ENCODE measurements around the gene JMJD8. TPM values are rescaled to one million over a fixed set of nuclear protein-coding genes. Genes with fewer than 3 reads are reported as not detected.

The JMJD8 gene
- total RNA-seq, 1 donor from 2014 or later: 41.2 TPM

DNA sequence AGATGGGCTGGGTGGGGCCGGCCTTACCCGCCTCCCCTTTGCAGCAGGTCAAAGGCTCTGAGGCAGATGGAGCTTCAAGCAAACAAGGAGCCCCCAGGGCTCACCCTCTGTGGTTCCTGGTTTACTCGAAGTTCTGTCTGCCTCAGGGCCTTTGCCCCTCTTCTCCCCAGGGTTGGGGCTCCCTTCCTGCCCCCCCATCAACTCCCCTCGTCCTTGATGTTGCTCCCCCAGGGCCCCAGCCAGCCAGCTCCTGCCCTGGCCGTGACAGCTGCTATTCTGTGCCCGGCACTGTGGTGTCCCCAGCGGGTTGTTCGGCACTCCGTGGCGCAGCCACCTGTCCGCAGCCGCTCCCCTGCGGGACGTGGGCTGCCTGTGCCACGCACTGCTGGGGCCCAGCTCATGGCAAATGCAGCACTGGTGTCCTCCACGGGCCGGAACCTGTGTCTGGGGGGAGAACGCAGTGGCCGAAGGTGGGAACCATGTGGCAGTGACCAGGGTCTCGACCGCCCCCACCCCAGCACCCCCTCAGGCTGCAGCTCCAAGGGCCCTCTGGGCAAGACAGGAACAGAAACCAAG lies 26.5 kb upstream of the JMJD8 start:
- intact Hi-C loops (cut with micrococcal nuclease): loop anchor here (1.0 to 5.0 kb wide), 3 partner anchors 23 to 347 kb away; no protein-coding TSS in a partner anchor

DNA sequence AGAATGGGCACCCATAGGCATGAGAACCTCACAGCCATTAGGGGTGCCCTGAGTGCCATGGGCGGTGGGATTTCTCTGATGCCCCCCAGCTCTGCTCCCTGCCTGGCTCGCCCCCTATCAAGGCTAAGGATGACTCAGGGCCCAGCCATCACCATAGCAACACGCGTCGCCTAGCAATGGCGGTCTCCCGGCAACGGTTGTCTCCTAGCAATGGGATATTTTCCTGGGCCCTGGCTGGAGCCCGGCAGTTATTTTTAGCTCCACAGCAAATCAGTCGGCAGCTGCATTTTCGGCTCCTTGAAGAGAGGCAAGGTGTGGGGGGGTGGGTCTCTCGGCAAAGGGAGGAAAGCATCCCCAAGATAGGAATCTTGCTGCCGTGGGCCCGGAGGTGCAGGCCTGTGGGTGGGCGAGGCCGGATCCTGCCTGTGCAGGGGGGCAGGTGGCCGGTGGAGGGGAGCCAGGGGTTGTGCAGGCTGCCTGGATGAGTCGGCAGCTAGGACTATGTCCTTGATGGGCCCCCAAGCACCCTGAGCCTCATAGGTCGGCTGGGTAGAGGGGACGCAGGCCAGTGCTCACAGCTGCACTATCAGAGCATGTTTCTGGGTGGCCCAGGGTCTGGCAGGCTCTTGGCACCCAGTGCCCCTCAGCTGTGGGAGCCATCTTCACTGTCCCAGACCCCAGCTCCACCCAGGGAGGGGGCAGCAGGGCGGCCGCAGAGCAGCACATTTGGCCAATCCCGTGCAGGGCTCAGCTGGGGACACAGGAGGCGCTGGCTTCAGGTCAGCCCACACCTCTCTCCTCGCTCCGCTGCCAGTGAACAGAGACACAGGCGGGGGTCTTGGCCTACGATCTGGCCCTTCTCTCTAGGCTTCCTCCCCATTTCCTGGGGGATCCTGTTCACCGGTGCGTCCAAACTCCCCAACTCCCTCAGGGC lies 25.7 kb upstream of the JMJD8 start:
- intact Hi-C loops (cut with micrococcal nuclease): loop anchor here (5.0 kb wide), 1 partner anchor 347 kb away; no protein-coding TSS in a partner anchor

DNA sequence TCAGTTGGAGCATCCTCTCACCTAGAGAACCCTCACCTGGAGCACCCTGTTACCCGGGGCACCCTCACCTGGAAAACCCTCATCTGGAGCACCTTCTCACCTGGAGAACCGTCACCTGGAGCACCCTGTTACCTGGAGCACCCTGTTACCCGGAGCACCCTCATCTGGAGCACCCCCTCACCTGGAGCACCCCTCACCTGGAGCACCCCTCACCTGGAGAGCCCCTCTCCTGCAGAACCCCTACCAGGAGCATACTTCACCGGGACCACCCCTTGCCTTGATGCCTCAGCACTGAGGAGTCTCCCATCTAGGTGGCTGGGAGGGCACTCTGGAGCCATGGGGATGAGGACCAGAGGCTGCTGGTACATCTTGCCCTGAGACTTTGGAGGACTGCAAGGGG lies 24.8 kb upstream of the JMJD8 start:
- intact Hi-C loops (cut with micrococcal nuclease): no loop called here

DNA sequence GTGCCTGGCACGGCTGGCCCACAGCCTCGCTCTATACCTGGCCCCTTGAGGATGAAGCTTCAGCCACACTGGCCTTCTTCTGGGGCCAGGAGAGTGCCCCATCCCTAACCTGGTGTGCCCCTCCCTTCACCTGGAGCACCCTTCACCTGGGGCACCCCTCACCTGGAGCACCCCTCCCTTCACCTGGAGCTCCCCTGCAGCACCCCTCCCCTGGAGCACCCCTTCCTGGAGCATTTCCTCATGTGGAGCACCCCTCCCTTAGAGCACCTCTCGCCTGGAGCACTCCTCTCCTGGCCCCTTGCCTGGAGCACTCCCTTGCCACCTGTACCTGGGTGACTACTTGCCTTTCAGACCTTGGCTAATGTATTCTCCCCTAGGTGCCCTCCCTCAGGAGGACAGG lies 23.9 kb upstream of the JMJD8 start:
- intact Hi-C loops (cut with micrococcal nuclease): no loop called here

DNA sequence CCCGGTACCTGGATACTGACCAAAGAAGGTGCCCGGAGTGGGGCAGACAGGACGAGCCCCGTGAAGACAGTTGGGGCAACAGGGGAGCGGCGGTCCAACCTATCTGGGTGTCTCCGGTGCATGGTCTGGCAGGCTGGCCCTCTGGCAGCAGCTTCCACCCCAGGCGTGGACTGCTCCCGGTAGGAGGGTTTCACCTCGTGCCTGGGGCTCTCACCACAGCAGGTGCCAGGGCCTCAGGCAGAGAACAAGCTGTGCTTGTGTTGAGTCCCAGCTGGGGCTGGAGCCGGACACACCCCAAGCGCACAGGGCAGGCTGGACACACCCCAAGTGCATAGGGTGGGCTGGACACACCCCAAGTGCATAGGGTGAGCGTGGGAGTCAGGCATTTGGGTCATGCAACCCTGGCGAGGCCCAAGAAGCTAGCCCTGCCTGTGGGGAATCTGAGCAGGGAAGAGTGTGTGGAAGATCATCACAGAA lies 23.0 kb upstream of the JMJD8 start:
- intact Hi-C loops (cut with micrococcal nuclease): no loop called here

DNA sequence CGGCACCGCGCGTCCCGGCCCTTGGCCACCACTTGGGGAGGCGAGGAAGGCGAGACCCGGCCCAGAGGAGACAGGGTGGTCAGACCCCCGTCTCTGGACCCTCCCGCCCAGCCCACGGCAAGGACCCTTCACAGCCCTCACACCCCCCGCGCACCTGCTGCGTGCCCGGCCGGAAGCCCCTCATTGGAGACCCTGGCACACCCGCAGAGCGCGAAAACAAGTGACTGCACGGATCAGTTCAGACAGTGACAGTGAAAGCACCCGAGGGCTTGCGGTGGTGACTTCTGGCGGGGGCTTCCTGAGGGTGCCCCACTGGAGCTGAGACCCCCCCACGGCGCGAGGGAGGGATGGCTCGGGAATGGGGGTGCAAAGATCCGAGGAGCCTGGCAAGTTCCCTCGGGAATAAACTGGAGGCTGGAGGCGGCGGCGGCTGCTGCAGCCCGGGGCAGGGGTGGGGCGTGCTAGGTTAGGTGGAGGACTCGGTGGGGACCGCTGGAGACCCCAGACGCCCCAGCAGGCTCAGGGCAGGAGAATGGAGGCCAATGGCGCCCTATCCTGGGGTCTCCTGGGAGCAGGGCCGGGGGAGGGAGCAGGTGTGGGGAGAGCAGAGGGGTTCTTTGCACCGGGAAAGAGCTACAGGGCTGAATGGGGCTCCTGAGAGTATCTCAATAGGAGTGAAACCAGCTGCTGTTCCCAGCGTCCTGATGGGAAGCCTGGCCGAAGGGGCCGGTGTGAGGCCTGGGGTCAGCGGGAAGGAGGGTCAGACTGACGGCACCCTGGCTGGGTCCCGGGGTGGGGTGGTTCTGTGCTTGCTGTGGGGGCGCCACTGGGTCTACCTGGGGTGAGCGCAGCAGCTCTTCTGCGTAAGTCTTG lies 22.3 kb upstream of the JMJD8 start:
- intact Hi-C loops (cut with micrococcal nuclease): no loop called here

DNA sequence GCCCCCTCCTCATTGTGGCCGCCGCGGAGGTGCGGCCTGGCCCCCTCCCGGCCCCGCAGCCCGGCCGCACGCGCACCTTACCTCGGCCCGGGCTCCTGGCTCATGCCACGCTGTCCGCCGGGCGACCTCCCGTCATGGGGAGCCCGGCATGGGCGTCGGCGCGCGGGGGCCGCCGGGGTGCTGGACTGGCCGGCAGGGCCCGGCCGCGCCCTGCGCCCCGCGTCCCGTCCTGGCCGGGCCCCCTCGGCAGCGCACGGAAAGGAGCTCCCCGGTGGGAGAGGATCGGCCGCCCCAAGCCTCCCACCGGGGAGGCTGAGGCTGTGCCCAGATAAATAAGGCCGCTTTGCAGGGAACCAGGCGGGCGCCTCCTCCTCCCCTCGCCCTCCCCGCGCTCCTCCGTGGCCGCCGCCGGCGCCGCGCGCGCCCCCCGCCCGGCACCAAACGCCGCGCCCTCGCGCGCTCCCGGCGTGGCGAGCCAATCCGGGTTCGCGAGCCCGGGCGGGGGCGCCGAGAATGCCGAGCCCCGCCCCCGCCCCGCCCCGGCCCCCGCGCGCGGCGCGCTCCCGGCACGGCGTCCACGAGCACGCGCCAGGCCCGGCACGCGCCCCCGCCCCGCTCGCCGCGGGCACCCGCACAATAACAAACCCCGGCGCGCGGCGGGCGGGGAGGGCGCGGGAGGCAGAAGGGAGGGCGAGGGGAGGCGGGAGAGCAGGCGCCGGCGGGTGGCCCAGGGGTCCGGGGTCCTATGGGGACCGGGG lies 21.5 kb upstream of the JMJD8 start, which contains the start of gene FBXL16:
Gene FBXL16 (minus strand): TSS at position 371 of the 758 bp plus-strand sequence. CDS start 8,396 bp downstream, outside the sequence.
- intact Hi-C loops (cut with micrococcal nuclease): no loop called here

DNA sequence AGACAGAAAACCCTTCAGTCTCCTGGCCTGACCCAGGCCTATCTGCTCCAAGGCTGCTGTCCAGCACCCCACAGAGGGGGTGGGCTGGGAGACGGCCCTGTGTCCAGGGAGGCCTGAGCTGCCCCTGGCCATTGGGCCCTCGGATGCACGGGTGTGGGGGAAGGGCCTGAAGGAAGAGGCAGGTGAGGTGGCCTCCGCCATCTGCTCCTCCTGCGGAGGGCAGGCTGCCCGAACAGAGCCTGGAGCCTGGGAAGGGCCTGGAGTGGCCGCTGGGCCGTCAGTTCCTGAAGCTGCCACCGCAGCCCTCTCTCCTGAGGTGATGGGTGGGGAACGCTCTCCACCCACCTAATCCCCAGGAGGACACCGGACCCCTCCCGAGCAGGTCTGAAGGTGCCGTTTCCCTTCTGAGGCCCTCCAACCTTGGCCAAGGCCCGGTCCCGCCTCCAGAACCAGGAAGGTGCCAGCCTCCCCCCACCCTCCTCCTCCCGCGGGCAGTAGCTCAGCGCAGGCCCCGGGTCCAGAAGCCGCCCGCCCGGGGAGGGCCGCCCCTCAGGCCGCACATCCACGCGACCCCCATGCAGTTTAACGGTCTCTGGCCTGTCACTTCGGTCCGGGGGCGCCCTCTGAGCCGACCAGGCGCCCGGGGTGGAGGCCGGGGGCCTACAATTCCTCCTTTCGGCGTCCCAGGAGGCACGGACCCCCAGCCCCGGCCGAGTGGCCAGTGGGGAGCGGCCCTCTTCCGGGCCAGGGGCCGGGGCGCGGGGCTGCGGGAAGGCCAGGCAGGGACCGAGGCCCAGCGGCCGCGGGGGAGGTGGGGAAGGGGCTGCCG lies 20.6 kb upstream of the JMJD8 start:
- intact Hi-C loops (cut with micrococcal nuclease): no loop called here

DNA sequence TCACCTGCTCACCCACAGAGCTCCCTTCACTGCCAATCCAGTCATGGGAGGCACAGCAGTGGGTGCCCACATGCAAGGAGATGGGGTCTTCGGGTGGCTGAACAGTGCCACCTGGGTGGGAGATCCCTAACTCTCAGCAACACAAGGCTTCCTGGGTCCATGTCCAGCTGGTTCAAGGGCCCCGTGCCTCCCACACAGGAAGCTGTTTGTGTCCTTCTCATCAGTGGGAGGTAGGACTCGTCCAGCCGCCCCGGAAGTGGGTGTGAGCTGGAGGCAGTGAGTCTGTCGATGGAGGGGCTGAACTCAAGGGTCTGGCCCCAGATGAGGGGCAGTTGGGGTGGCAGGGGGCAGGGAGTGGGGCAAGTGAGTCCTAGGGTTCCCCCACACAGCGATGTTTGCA lies 19.9 kb upstream of the JMJD8 start:
- intact Hi-C loops (cut with micrococcal nuclease): no loop called here

DNA sequence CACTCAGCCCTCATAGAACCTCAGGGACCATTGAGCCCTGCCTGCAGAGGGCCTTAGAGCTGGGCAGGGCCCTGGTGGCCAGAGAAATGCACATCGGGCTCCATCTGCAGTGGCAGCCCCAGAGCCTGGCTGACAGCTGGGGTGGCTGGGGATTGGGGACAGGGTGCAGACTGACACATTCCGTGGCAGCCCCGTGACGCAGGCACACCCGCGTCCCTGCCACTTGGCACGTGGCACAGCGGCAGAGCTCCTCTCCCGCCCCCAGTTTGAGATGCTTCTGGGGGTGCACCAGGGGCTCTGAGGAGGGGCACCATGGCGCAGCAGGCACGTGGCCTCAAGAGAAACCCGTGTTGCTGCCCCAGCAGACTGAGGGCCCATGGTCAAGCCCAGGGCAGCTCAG lies 19.3 kb upstream of the JMJD8 start:
- intact Hi-C loops (cut with micrococcal nuclease): no loop called here

DNA sequence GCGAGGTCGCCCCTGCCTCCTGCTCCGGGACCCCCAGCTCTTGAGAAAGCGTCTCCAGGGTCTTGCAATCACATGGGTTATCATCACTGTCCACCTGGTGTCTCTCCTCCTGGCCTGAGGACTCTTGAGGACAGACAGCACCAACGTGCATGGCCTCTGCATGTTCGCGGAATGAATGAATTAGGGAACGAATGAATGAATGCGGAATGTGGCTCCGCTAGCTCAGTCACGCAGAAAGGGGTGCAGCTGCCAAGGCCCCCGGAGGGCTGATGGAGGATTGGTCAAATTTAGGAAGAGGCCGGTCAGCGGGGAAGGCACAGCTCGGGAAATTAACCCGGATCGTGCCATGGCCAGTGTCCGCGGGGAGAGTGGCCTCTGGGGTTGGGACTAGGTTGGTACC lies 18.2 kb upstream of the JMJD8 start:
- intact Hi-C loops (cut with micrococcal nuclease): no loop called here

DNA sequence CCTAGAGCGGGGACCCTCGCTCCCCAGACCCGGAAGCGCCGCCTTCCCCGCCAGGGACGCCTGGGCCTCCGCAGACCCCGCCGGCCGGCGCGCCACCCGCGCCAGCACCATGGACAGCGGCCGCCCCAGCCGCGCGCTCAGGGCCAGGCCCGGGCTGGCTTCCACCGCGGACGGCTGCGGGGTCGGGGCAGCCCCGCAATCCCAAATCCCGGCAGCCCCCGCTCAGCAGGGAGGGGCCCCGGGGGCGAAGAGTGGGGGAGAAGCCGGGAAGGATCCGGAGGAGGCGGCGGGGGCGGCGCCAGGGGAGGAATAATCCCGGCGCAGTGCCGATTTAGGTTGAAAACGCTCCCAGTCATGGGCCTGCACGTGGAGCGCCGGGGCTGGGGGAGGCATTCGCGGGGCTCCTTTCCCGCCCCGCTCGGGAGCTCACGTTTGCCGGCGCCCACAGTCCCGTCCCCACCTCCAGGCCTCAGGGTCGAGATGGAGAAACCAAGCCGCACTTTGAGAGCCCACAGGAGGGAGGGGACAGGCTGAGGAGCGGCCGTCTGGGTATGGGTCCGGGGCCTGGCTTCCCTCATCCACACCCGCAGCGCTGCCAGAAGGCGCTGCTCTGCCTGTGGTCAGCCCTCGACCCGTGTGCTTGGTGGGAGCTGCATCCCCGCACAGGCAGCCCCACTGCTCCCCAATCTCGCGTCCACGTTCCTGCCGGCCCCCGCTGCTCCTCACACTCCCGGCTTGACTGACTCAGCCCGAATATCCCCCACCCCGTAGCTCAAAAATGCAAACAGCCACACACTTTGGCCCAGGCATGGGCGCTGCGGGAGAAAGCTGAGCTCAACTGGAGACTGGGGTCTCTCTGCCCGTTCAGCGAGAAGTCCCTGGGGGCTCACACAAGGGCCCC lies 16.8 kb upstream of the JMJD8 start:
- intact Hi-C loops (cut with micrococcal nuclease): no loop called here

DNA sequence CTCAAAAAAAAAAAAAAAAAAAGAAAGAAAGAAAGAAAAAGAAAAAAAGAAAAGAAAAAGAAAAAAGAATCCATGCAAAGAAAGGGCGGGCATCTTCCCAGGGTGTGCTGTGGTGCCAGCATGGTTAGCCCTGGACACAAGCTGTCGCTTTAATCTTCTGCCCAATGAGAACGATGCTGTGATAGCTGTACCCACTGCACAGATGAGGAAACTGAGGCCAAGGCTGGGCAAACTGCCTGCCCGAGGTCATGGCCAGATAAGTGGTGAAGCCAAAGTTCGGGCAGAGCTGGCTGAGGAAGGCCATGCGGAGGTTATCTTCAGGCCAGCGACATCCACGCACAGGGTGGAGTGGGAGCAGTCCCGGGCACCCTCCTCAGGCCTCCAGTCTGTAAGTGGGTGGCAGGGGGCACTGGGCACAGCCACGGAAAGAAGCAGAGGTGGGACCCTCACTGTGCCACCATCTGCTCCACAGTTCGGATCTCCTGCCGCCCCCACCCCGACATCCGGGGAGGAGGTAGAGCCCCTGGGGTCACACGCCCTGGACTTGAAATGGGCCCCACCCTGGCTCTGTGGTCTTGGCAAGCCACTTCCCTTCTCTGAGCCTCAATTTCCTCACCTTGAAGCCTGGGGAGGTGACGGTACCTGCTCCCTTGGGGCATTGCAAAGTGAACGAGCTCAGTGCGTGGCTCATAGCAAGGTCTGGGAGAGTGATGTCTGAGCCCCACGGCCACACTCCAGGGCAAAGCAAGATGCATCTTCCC lies 15.0 kb upstream of the JMJD8 start:
- intact Hi-C loops (cut with micrococcal nuclease): no loop called here

DNA sequence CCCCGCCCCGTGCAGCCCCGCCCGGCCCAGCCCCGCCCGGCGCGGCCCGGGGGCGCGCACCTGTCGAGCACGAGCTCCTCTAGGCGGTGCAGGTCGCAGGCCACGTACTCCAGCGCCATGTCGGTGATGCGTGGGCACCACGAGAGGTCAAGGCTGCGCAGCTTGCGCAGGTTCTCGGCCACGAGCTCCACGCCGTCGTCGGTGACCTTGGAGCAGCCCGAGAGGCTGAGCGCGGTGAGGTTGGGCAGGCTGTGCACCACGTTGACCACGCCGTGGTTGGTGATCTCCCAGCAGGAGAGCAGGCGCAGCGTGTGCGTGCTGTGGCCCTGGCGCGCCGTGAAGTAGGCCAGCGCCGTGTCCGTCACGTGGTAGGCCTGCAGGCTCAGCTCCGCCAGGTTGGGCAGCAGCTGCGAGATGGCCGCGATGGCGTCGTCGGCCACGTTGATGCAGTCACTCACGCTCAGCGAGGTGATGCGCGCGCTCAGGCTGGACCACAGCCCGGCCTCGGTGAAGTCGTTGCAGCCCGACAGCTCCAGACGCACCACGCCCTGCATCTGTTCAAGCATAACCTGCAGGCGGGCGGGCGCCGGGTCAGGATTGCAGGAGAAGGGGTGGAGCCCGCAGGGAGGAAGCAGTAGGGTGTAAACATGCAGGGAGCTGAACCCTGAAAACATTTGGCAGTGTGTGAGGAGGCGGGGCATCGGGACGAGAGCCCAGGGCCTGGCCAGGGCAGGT lies 11.4 kb upstream of the JMJD8 start:
- intact Hi-C loops (cut with micrococcal nuclease): loop anchor here (1.0 kb wide), 1 partner anchor 11 kb away; the partner anchor contains the start of gene JMJD8

DNA sequence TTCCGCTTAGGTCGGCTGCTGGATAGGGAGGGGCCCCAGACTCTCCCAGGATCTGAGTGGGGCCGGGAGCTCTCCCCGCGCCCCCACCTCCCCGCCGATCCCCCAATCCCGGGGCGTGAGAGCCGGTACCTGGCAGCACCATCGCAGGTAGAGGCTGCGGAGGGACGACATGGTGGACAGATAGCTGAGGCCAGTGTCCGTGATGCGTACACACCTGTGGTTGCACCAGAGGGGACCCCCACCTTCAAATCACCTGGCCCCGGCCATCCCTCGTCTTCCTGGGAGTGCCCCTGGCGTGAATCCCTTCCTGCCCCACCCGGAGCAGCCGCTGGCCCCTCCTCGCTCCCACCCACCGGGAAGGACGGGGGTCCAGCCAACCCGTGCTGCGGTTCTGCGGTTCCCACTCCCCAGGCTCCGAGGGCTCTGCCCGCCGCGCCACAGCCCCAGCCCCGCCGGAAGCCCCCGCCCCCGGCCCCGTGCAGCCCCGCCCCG lies 10.8 kb upstream of the JMJD8 start:
- intact Hi-C loops (cut with micrococcal nuclease): loop anchor here (1.0 kb wide), 1 partner anchor 11 kb away; the partner anchor contains the start of gene JMJD8

DNA sequence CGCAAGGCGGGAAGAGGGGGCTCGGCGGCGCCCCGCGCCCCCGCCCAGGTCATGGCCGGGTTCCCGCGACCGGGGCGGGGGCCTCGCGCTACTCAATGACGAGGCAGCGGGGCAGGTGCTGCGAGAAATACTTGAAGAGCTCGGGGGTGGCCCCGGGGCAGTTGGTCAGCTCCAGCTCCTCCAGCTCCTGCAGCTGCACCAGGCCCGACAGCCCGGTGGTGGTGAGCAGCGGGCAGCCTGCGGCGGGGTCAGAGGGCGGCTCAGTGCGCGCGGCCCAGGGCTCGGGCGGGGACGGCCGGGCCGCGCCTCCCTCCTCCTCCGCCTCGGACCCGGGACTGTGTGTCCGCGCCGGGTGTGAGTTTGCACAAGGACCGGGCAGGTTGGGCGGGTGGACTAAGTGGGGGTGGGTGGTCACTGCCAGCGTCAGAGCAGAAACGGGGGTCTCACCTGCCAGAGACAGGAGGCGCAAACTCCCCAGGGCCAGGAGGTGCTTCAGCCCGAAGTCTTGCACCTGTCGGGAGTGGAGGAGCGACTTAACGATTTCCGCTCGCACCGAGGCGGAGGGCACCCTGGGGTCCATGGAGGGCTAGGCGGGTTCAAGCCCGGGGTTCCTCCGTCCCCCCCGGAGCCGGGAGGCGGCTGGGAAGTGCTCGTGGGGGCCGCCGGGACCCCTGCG lies 10.2 kb upstream of the JMJD8 start:
- intact Hi-C loops (cut with micrococcal nuclease): no loop called here
